Left renal pelvis (tissue), 4 donors: ENCODE data around the gene KLHDC4. TPM values are rescaled to one million over a fixed set of nuclear protein-coding genes. Genes with fewer than 3 reads are reported as not detected.
"Not testable (repeated sequence)": the region's sequence is repeated elsewhere in the genome, so short reads cannot be mapped to it uniquely, and the experiment has no call there.

Experiments used
- DNase-seq, 4 donors: peaks; one replicate each; pipeline ENCODE4 v3.0.0-alpha.2; 2013; ENCODE audit warnings: low read depth in 4 of 4, low spot score in 3 of 4
- polyA plus RNA-seq, 4 donors: library from polyadenylated mRNA; unstranded; fragments of 120-200 nt; gene quantifications; one replicate each; pipeline ENCODE4 v1.2.1, GENCODE V29; 2013; ENCODE audit not compliant: insufficient read length in 4 of 4

The KLHDC4 gene
- polyA plus RNA-seq, 4 donors: 20.7 to 42.1 (median 24.9) TPM

DNA sequence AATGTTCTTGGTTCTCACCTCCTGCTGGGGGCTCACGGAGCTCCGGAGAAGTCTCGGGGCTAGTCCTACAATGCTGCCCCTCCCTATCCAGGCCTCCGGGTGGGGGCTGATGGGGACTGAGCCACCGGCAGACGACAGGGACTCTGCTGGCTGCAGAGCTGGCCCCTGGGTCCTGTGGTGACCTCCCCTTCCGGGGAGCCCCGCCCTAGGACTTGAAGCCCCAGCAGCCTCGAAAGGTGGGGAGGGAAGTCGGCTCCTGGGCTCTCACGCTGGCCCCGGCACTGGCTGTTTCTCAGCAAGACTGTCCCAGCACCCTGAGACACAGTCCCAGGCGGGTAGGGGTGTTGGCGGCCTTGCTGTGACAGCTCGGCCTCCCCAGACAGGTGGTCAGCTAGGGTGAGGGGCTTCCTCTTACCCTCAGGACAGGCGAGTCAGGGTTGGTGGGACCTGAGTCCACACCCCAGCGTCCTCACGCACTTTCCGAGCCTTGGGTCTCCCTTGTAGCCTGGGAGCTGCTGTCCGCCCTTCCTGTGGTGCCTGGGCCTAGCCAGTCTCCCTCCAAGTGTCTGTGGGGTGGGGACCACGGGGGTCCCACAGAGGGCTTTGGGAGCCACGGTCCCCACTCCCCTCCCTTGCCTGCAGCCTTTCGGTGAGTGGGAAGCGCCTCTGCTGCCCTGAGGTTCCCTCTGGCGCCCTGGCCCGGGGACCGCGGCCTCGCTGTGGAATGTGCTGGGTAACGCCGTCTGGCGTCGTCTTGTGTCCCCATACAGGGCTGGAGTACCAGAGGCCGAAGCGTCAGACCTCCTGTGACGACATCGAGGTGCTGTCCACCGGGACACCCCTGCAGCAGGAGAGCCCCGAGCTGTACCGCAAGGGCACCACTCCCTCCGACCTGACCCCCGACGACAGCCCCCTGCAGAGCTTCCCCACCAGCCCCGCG, 76.6 kb downstream of the KLHDC4 start:
- DNase-seq: no peak

DNA sequence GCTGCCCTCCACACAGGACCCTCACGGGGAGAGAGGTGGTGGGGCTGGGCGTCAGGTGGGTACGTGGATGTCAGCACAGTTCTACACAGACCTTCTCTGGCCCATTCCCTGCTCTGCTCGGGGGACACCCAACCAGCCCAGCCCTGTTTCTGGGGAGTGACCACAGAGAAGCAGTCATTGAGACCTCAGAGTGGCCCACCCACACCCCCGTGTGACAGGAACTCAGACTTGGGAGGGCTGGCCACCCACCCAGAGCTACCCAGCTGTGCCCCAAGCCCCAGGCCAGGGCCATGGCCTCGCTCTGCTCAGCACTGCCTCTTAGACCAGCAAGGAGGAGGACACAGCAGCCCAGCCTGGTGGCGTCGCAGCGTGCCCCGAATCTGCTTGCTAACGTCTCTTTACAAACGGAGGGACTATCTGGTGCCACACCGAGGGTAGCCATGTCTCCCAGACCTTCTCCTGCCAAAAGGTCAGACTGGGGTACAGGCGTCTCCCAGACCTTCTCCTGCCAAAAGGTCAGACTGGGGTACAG, 77.7 kb downstream of the KLHDC4 start:
- DNase-seq: no peak

DNA sequence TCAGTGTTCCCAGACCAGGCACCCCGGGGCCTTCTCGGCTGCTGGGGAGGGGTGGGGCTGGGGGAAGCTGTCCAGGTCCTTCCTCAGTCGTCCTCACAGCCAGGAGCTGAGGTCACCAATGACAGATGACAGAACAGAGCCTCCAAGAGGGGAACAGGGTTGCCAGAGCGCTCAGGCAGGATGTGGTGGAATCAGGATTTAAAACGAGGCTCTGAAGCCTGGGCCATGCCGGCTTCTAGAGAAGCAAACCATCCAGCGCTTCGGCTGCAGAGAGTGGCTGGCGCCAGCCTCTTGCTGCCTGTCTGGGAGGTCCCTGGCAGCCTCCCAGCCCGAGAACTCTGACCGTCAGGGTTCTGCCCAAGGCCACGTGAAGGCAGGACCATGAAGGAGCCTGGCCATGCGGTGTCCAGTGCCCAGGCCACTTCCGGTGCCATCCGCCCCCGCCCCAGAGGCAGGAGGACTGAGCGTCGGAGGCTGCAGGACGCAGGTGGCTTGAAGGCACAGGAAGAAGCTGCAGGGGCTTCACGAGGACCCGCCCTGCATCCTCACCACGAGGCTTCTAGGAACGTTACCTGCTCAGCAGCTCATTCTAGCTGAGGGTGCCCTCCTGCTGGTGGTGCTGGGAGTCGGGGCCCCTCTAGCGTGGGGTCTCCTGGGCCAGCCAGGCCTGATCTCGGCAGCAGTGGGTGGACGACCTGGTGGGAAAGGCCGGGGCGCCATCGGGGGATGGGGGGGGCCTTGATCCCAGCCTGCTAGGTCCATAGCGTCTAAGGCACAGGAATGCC, 78.5 kb downstream of the KLHDC4 start:
- no peak for DNase-seq

DNA sequence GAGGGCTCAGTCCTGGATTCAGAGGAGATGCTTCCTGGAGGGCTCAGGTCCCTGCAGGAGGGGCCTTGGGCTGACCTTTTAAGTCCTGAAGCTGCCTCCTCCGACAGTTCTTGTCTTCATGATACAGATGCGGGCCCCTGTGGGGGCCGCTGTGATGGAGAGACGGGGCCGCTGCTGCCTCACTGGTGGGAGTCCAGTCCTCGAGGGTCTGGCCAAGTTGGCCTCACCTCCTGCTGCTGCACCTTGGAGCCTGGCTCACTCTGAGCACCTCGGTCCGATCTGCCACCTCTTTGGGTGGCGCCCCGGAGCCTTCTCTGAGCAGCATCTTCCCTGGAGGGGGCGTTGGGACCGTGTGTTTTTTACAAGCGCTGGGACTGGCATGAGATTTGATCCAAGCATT, 79.1 kb downstream of the KLHDC4 start:
- DNase-seq: no peak

DNA sequence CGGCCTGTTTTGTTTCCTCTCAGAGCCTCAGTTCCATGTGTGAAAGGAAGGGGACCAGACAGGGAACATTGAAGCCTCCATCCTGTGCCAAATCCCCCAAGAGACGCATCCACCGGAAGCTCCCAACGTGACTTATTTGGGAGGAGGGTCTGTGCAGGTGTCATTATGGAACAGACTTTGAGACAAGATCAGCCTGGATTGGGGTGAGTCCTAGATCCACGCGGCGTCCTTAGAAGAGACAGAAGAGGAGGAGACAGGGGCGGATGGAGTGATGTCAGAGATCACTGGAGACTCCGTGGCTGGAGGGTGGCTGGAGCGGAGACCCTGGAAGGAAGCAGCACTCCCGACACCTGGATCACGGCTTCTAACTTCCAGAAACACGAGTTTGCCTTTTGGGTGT, 80.0 kb downstream of the KLHDC4 start:
- no peak for DNase-seq

DNA sequence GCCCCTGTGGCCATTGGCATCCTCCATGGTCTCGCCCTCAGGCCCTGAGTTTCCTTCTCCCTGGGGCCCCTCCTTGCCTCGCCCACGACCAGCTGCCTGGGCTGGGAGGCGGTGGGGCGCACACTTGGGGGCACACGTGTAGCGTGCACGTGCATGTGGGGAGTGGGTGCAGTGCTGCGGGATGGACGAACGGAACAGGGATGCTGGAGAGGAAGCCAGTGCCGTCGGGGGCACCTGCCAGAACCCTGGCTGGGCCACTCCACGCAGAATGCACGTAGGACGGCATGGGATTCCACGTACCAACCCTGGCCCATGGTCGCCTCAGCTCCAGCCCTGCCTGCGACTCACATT, 80.4 kb downstream of the KLHDC4 start:
- DNase-seq: no peak

DNA sequence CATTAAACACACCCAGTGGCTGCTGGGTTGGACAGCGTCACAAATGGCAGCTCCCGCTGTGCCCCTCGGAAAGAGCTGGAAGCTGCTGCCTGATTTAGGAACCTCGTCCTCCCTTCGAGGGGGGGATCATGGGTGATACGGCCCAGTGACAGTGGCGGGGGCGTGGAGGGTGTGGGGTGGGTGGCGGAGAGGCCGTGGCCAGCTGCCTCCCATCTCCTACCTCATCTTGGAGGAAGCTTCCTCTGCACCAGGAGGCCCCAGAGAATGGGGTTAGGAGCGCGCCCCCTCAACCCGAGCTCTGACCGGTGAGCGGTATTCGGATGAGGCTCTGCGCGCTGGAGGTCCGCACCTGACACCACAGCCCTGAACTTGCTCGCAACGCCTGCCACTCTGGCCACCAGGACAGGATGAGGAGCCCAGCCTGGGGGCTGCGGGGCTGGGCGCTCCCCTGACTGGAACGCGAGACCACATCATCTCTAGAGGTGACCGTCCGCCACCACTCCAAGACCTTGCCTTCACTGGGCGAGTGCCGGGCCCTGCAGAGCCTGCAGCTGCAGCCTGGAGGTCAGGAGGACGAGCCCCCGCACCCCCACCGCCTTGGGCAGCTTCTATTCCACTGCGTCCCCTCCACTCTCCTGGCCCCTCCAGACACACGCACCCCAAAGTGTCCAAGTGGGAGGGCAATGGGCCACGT, 80.9 kb downstream of the KLHDC4 start:
- no peak for DNase-seq

DNA sequence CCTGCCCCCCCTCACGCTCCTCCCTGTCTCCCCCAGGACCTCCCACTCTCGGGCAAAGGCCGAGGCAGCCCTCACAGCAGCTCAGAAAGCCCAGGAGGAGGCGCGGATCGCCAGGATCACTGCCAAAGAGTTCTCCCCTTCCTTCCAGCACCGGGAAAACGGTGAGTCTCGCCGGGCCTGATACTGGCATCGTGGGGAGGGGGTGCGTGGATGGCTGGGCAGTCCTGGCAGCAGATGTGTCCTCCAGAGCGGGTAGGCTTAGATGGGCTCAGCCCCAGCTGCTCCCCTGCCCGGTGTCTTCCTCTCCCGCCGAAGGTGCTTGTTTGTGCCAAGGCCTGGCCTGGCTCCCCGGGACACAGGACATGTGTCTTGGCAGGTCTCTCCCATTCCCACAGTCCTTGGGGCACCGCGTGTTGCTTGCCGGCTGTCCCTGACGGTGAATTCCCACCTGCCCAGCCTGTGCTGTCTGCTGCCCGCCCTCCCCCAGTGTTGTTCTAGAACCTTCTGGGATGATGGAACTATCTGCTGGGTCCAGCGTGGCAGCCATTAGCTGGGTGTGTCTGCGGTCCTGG, 81.6 kb downstream of the KLHDC4 start:
- DNase-seq: no peak

DNA sequence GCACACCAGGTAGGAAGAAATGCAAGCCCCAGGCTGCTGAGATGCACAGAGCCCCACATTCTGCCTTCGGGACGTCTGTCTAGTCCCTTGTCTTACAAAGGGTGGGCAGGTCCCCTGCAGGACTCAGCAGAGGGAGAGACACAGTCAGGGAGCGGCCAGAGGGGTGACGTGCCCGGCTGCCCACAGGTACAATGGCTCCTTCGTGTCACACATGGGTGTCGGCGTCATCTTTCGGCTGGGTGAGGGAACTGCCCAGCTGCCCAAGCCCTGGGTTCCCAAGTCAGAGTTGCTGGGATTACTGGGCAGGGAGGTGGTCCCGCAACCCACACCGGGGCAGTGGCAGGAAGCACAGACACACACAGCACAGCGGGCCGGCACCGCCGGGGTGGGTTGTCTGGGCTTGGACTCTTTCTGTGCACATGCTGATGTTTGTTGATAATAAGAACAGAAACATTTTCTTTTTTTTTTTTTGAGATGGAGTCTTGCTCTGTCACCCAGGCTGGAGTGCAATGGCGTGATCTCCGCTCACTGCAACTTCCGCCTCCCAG, 82.9 kb downstream of the KLHDC4 start:
- no peak for DNase-seq

DNA sequence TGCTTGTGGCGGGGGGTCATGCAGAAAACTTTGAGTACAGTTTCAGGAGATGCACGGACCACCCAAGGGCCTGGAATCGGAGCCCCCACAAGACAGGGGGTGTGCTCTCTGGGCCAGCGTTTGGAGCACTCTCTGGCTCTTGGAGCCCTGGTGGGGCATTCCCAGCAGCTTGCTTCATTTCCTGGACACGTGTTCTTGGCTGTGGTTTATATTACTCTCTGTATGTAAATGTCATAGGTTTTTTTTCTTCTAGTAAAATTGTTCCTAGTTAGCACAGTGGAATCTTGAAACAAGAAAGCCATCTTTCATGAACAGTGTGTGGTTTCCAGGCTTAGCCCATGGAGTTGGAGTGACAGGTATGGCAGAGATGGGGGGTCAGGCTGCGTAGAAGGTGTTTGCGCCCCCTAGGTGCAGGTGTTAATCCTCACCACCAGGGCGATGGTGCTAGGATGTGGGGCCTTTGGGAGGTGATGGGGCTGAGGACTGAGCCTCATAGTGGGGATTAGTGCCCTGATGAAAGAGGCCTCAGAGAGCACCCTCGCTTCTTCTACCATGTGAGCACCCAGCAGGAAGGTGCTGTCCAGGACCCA, 83.7 kb downstream of the KLHDC4 start:
- no peak for DNase-seq

DNA sequence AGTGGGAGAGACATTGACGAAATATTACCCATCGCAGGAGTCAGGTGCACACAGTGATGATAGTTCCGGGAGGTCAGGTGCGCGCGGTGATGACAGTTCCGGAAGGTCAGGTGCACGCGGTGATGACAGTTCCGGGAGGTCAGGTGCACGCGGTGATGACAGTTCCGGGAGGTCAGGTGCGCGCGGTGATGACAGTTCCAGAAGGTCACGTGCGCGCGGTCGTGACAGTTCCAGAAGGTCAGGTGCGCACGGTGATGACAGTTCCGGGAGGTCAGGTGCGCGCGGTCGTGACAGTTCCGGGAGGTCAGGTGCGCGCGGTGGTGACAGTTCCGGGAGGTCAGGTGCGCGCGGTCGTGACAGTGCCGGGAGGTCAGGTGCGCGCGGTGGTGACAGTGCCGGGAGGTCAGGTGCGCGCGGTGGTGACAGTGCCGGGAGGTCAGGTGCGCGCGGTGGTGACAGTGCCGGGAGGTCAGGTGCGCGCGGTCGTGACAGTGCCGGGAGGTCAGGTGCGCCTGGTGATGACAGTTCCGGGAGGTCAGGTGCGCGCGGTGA, 84.7 kb downstream of the KLHDC4 start:
- DNase-seq: not testable (repeated sequence)

DNA sequence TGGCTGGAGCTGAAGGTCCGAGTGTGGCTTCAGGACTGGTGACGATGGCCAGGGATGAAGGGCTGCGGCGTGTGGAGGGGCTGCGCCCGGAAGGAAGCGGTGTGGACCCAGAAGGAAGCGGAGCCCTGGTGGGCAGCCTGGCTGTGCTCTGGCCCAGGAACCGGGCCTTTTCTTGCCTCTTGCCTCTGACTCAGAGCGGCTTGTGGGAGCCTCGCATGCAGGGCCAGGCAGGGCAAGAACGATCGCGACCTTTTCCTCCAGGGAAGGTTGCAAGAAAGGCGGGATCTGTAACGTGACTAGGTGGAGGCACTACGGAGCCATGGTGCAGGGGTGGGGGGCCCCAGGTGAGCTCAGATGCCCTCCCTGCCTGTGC, 85.5 kb downstream of the KLHDC4 start:
- no peak for DNase-seq

DNA sequence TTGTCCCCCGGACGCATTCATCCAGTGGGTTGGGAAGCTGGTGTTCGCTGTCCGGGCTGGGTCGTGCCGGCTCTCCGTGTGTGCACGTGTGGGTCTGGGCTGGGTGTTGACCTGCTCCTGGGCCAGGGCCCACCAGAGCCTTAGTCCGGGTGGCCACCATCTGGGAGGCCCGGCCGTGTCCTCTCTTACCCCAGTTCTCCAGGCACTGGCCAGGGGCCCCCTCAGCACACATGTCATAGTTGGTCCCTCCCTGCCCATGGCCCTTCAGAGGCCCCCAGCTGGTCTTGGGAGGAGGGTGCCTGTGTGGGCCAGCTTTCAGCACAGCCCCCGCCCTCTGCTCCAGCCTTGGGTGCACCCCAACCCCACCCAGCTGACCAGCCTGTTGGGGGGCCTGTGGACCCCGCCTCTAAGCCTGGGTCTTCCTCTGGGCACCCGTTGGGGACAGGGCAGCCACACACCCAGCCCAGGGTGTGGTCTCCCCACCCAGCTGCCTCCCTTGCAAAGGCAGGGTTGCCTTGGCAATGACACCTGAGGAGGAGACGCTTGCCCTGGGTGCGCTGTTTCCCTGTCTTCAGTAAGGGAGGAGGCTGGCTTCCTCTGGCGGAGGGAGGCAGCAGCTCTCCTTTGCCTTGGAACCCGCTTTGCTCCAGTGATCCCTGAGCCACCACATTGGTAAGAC, 86.1 kb downstream of the KLHDC4 start:
- no peak for DNase-seq

DNA sequence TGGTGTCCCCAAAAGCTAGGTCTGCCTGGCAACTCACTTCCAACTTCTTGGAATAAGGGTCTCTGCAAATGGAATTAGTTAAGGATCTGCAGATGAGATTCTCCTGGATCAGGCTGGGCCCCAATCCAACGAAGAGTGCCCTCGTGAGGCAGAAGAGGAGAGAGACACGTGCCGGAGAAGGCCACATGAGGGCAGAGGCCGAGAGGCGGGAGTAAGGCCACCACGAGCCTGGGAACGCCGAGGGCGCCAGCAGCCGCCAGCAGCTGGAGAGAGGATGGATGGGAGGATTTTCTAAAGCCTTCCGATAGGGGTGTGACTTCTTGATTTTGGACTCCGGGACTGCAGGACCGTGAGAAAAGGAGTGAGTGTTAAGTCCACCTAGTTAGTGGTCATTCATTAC, 87.2 kb downstream of the KLHDC4 start:
- DNase-seq: no peak

DNA sequence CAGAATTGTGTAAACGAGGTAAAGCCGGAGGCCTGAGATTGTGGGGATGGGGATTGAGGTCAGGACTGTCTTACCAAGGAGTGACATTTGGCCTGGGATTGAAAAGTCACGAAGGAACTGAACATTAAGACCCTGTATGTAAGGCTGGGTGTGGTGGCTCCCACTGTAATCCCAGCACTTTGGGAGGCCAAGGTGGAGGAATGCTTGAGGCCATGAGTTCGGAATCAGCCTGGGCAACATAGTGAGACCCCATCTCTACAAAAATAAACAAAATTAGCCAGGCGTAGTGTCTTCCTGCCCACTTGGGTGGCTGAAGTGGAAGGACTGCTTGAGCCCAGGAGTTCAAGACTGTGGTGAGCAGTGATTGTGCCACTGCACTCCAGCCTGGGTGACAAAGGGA, 88.0 kb downstream of the KLHDC4 start:
- DNase-seq: no peak

DNA sequence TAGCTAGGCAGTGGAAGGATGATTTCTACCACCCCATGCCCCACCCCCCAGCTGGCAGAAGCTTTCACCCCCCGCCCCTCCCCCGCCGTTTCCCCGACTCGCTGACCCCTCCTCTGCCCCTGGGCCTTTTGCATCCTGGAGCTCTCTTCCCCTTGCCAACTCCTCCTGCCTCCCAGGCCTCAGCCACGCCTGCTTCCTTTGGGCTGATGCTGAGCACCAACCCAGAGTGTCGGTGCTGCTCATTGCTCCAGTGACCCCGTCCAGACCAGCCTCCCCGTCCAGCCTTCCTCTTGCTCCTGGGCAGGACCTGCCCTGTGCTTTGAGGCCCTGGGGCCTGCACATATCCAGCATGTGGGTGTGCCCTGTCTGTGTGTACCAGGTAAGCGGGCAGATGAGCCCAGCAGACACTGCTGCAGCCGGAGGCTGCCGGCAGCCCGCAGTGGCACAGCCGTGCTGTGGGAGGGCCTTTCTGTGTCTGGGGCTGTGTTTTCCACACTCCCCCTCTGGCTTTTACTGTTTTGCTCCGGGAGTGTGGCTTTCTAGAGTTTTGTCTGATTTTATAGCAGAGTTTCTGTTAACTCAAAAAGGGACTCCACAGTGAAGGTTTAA, 90.6 kb downstream of the KLHDC4 start:
- DNase-seq: no peak

DNA sequence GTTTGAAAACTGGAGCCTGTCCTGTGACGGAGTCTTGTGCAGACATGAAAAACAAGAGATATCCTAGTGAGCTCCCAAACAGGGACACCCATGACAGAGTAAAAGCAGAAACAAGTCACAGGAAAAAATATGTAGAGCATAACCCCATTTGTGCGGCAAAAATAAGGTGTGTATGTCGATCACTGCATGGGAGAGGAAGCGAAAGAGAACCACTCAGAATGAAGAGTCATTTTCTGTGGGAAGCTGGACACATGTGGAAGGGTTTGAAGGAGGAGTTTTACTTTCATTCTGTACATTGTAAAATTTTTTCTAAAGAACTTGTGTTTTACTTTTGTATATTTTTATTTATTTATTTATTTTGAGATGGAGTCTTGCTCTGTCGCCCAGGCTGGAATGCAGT, 91.4 kb downstream of the KLHDC4 start:
- DNase-seq: no peak

DNA sequence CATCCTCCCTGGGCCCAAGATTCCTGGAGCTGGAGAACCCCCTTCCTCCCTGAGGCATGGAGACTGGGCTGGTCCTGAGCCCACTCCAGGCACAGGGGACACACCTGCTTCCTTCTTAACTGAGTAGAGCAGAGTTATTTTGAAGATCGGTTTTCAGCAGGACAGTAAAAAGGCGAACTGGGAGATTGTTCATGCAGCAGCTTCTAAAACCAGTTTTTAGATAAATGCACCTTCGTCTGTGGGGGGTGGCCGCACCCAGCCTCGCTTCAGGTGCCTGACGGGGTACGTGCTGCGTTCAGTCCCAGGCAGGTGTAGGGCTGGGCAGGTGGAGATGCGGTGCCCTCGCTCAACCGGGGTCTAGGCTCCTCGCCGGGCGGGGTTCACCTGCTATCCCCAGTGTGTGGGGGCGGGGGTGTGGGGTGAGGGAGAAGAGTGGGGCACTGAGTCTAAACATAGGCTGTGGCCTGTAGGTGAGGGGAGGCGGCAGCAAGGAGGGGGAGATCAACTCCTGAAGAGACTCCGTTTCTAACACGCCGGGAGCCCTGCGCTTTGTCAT, 94.0 kb downstream of the KLHDC4 start:
- DNase-seq: no peak

DNA sequence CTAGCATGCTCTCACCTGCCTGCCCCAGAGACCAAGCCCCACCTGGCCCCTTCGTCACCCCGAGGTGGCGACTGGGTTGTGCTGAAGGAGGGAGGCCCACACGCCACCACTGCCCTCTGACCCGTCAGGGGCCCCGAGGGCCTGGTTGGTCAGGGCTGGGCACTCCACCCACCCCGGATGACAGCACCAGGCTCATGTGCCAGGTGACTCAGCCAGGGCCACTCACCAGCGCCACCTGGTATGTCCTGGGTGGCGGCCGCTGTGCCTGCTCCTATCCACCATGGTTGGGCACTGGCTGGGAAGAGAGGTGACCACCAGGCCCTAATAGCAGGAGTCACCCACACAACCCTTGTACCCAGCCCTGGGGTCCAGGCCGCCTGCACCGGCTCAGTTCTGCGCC, 94.6 kb downstream of the KLHDC4 start:
- DNase-seq: no peak
